ENCODE data around the gene MAGEA8. TPM values are rescaled to one million over a fixed set of nuclear protein-coding genes. Genes with fewer than 3 reads are reported as not detected.
"Not testable (repeated sequence)": the region's sequence is repeated elsewhere in the genome, so short reads cannot be mapped to it uniquely, and the experiment has no call there.

MAGEA8 gene
- total RNA-seq, 5 donors from 2014 or later (not counting 1 experiment from before 2014, with no cell fraction given): not detected

DNA sequence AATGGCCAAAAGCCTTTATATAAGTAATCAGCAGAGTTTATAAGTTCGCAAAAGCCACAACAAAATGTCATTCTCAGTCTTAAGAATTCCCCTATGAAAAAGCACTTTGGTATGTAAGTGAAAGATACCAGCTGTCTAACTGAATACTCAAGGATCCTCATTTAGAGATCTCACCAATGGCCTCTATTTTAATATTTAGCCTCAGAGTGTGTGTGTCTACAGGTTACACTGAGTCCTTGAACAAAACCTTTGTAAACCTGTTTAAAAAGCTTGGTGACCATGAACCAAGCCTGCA is 46.9 kb downstream of the MAGEA8 start:
- H3K36me3 Mint-ChIP-seq, H3K27ac Mint-ChIP-seq: not testable (repeated sequence)

GRCh38 chrX:149928635-149929034 is 47.7 kb downstream of the MAGEA8 start:
- CTCF ChIA-PET; H3K9me3 Mint-ChIP-seq; H3K36me3 Mint-ChIP-seq; H3K9me3 ChIP-seq; H3K4me1 Mint-ChIP-seq; H3K27me3 Mint-ChIP-seq; H3K4me3 Mint-ChIP-seq; H3K4me1 ChIP-seq (ENCODE audit: control insufficient read depth in 1 of 2, extremely low read depth in 1 of 2, insufficient read depth in 2 of 2, low read length in 2 of 2); H3K27me3 ChIP-seq (replicated peaks in 1 of 2; ENCODE audit: control insufficient read depth in 2 of 2, extremely low read depth in 1 of 2, insufficient read depth in 2 of 2, low read length in 1 of 2); DNase-seq; H3K36me3 ChIP-seq (ENCODE audit: control insufficient read depth in 2 of 2, extremely low read depth in 1 of 2, insufficient read depth in 1 of 2, low read length in 1 of 2); H3K27ac Mint-ChIP-seq; H3K27ac ChIP-seq (ENCODE audit: low read length); POLR2A ChIA-PET; H3K4me3 ChIP-seq (ENCODE audit: control insufficient read depth in 1 of 2, extremely low read depth in 1 of 2, low read length in 1 of 2): not testable (repeated sequence)
- peak in 1 of 4 experiments; percentile 53 for ATAC-seq (replicated peaks in 1 of 4)
- WGBS (ENCODE audit: insufficient coverage): no CpG with 5 or more reads among the region's 1 CpG

More for the DNA sequence above, 46.9 kb downstream of the MAGEA8 start:
- POLR2A ChIA-PET; CTCF ChIA-PET; H3K9me3 ChIP-seq; H3K4me3 ChIP-seq (ENCODE audit: control insufficient read depth in 1 of 2, extremely low read depth in 1 of 2, low read length in 1 of 2); H3K36me3 ChIP-seq (ENCODE audit: control insufficient read depth in 2 of 2, extremely low read depth in 1 of 2, insufficient read depth in 1 of 2, low read length in 1 of 2); H3K4me3 Mint-ChIP-seq; H3K9me3 Mint-ChIP-seq; DNase-seq; H3K27ac ChIP-seq (ENCODE audit: low read length); ATAC-seq (replicated peaks in 1 of 4); H3K27me3 Mint-ChIP-seq; H3K4me1 Mint-ChIP-seq; H3K27me3 ChIP-seq (replicated peaks in 1 of 2; ENCODE audit: control insufficient read depth in 2 of 2, extremely low read depth in 1 of 2, insufficient read depth in 2 of 2, low read length in 1 of 2); H3K4me1 ChIP-seq (ENCODE audit: control insufficient read depth in 1 of 2, extremely low read depth in 1 of 2, insufficient read depth in 2 of 2, low read length in 2 of 2): not testable (repeated sequence)
- no CpG with 5 or more reads among the region's 1 CpG for WGBS (ENCODE audit: insufficient coverage)

- H3K36me3 ChIP-seq (ENCODE audit: control insufficient read depth in 2 of 2, extremely low read depth in 1 of 2, insufficient read depth in 1 of 2, low read length in 1 of 2); H3K27ac ChIP-seq (ENCODE audit: low read length); H3K36me3 Mint-ChIP-seq; H3K4me1 ChIP-seq (ENCODE audit: control insufficient read depth in 1 of 2, extremely low read depth in 1 of 2, insufficient read depth in 2 of 2, low read length in 2 of 2); POLR2A ChIA-PET; CTCF ChIA-PET; H3K4me1 Mint-ChIP-seq; H3K27me3 ChIP-seq (replicated peaks in 1 of 2; ENCODE audit: control insufficient read depth in 2 of 2, extremely low read depth in 1 of 2, insufficient read depth in 2 of 2, low read length in 1 of 2); DNase-seq; H3K4me3 Mint-ChIP-seq; H3K27me3 Mint-ChIP-seq; H3K9me3 ChIP-seq; H3K4me3 ChIP-seq (ENCODE audit: control insufficient read depth in 1 of 2, extremely low read depth in 1 of 2, low read length in 1 of 2); H3K27ac Mint-ChIP-seq; H3K9me3 Mint-ChIP-seq: not testable (repeated sequence)
- WGBS (ENCODE audit: insufficient coverage): no CpG with 5 or more reads among the region's 7 CpGs
- ATAC-seq (replicated peaks in 1 of 4): peak in 1 of 4 experiments; percentile 12
Measured at GRCh38 chrX:149929400-149929799, 48.4 kb downstream of the MAGEA8 start, which contains the start of gene HSFX4. Gene HSFX4 (plus strand): TSS chrX:149929573. CDS start chrX:149929645, 72 bp downstream.

GRCh38 chrX:149931355-149931754 is 50.4 kb downstream of the MAGEA8 start:
- CTCF ChIA-PET: not testable (repeated sequence)

GRCh38 chrX:149932150-149932549 is 51.2 kb downstream of the MAGEA8 start:
- H3K4me3 Mint-ChIP-seq; H3K36me3 ChIP-seq (ENCODE audit: control insufficient read depth in 2 of 2, extremely low read depth in 1 of 2, insufficient read depth in 1 of 2, low read length in 1 of 2); H3K9me3 ChIP-seq; ATAC-seq (replicated peaks in 1 of 4); H3K27ac ChIP-seq (ENCODE audit: low read length); H3K4me3 ChIP-seq (ENCODE audit: control insufficient read depth in 1 of 2, extremely low read depth in 1 of 2, low read length in 1 of 2); H3K4me1 ChIP-seq (ENCODE audit: control insufficient read depth in 1 of 2, extremely low read depth in 1 of 2, insufficient read depth in 2 of 2, low read length in 2 of 2); H3K4me1 Mint-ChIP-seq; H3K9me3 Mint-ChIP-seq; H3K36me3 Mint-ChIP-seq; POLR2A ChIA-PET; H3K27me3 ChIP-seq (replicated peaks in 1 of 2; ENCODE audit: control insufficient read depth in 2 of 2, extremely low read depth in 1 of 2, insufficient read depth in 2 of 2, low read length in 1 of 2); H3K27me3 Mint-ChIP-seq; DNase-seq; CTCF ChIA-PET; H3K27ac Mint-ChIP-seq: not testable (repeated sequence)
- WGBS (ENCODE audit: insufficient coverage): no CpG with 5 or more reads among the region's 2 CpGs

More at GRCh38 chrX:149931355-149931754, 50.4 kb downstream of the MAGEA8 start:
- H3K27ac Mint-ChIP-seq; H3K36me3 ChIP-seq (ENCODE audit: control insufficient read depth in 2 of 2, extremely low read depth in 1 of 2, insufficient read depth in 1 of 2, low read length in 1 of 2); POLR2A ChIA-PET; H3K27me3 ChIP-seq (replicated peaks in 1 of 2; ENCODE audit: control insufficient read depth in 2 of 2, extremely low read depth in 1 of 2, insufficient read depth in 2 of 2, low read length in 1 of 2); ATAC-seq (replicated peaks in 1 of 4); H3K4me1 Mint-ChIP-seq; H3K9me3 ChIP-seq; H3K9me3 Mint-ChIP-seq; H3K4me3 ChIP-seq (ENCODE audit: control insufficient read depth in 1 of 2, extremely low read depth in 1 of 2, low read length in 1 of 2); H3K4me3 Mint-ChIP-seq; H3K27me3 Mint-ChIP-seq; H3K27ac ChIP-seq (ENCODE audit: low read length); H3K36me3 Mint-ChIP-seq; DNase-seq; H3K4me1 ChIP-seq (ENCODE audit: control insufficient read depth in 1 of 2, extremely low read depth in 1 of 2, insufficient read depth in 2 of 2, low read length in 2 of 2): not testable (repeated sequence)
- no CpG with 5 or more reads among the region's 4 CpGs for WGBS (ENCODE audit: insufficient coverage)

- not testable (repeated sequence) for H3K36me3 Mint-ChIP-seq
Measured at GRCh38 chrX:149932970-149933369, 52.0 kb downstream of the MAGEA8 start.

DNA sequence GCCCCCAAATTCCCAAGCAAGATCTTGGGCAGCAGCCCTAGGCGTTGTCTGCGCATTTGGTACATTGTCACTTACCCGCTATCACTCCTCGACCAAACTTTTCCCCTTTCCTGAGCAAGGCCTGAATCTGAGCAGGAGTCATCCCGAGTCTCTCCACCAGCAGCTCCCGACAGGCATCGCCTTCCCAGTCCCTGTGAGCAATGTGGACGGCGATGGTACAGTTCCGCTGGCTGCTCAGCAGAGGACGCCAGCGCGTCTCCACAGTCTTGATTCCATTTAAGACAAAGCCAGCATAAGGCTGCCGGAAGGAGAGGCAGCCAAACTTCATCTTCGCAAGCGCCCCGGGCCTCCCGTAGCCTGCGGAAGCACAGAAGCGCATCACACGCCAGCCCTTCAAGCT is 52.6 kb downstream of the MAGEA8 start:
- no CpG with 5 or more reads among the region's 21 CpGs for WGBS (ENCODE audit: insufficient coverage)
- H3K4me1 Mint-ChIP-seq, H3K27ac Mint-ChIP-seq: not testable (repeated sequence)

More at GRCh38 chrX:149932970-149933369, 52.0 kb downstream of the MAGEA8 start:
- H3K4me3 Mint-ChIP-seq; H3K9me3 ChIP-seq; H3K27ac ChIP-seq (ENCODE audit: low read length); H3K27me3 ChIP-seq (replicated peaks in 1 of 2; ENCODE audit: control insufficient read depth in 2 of 2, extremely low read depth in 1 of 2, insufficient read depth in 2 of 2, low read length in 1 of 2); H3K4me3 ChIP-seq (ENCODE audit: control insufficient read depth in 1 of 2, extremely low read depth in 1 of 2, low read length in 1 of 2); ATAC-seq (replicated peaks in 1 of 4); H3K27me3 Mint-ChIP-seq; H3K27ac Mint-ChIP-seq; POLR2A ChIA-PET; H3K36me3 ChIP-seq (ENCODE audit: control insufficient read depth in 2 of 2, extremely low read depth in 1 of 2, insufficient read depth in 1 of 2, low read length in 1 of 2); CTCF ChIA-PET; H3K4me1 Mint-ChIP-seq; H3K4me1 ChIP-seq (ENCODE audit: control insufficient read depth in 1 of 2, extremely low read depth in 1 of 2, insufficient read depth in 2 of 2, low read length in 2 of 2); H3K9me3 Mint-ChIP-seq; DNase-seq: not testable (repeated sequence)
- no CpG with 5 or more reads among the region's 5 CpGs for WGBS (ENCODE audit: insufficient coverage)

More for the DNA sequence above, 52.6 kb downstream of the MAGEA8 start:
- ATAC-seq (replicated peaks in 1 of 4); H3K9me3 ChIP-seq; H3K27ac ChIP-seq (ENCODE audit: low read length); DNase-seq; POLR2A ChIA-PET; H3K36me3 ChIP-seq (ENCODE audit: control insufficient read depth in 2 of 2, extremely low read depth in 1 of 2, insufficient read depth in 1 of 2, low read length in 1 of 2); H3K4me3 ChIP-seq (ENCODE audit: control insufficient read depth in 1 of 2, extremely low read depth in 1 of 2, low read length in 1 of 2); H3K4me3 Mint-ChIP-seq; CTCF ChIA-PET; H3K4me1 ChIP-seq (ENCODE audit: control insufficient read depth in 1 of 2, extremely low read depth in 1 of 2, insufficient read depth in 2 of 2, low read length in 2 of 2); H3K27me3 Mint-ChIP-seq; H3K9me3 Mint-ChIP-seq; H3K27me3 ChIP-seq (replicated peaks in 1 of 2; ENCODE audit: control insufficient read depth in 2 of 2, extremely low read depth in 1 of 2, insufficient read depth in 2 of 2, low read length in 1 of 2); H3K36me3 Mint-ChIP-seq: not testable (repeated sequence)

All from T-cell (primary cell).